K562 treated with DMSO at 1 percent for 24 hours (cell line): ENCODE measurements around the gene ELOF1. TPM values are rescaled to one million over a fixed set of nuclear protein-coding genes. Genes with fewer than 3 reads are reported as not detected.

Experiments used
- total RNA-seq: library from RNA; unstranded; fragments of 300-600 nt; gene quantifications from 2 replicates; pipeline ENCODE4 v1.2.3, GENCODE V29; 2022; ENCODE audit warnings: low read depth; ENCODE audit not compliant: insufficient read depth

The ELOF1 gene
- total RNA-seq: 141 and 149 TPM in 2 replicates

GRCh38 chr19:11558881-11559828 is at the start of gene ELOF1:
Gene ELOF1, minus strand, starts transcription at chr19:11559230. Its CDS starts 4,883 bp downstream, at chr19:11554347.

DNA sequence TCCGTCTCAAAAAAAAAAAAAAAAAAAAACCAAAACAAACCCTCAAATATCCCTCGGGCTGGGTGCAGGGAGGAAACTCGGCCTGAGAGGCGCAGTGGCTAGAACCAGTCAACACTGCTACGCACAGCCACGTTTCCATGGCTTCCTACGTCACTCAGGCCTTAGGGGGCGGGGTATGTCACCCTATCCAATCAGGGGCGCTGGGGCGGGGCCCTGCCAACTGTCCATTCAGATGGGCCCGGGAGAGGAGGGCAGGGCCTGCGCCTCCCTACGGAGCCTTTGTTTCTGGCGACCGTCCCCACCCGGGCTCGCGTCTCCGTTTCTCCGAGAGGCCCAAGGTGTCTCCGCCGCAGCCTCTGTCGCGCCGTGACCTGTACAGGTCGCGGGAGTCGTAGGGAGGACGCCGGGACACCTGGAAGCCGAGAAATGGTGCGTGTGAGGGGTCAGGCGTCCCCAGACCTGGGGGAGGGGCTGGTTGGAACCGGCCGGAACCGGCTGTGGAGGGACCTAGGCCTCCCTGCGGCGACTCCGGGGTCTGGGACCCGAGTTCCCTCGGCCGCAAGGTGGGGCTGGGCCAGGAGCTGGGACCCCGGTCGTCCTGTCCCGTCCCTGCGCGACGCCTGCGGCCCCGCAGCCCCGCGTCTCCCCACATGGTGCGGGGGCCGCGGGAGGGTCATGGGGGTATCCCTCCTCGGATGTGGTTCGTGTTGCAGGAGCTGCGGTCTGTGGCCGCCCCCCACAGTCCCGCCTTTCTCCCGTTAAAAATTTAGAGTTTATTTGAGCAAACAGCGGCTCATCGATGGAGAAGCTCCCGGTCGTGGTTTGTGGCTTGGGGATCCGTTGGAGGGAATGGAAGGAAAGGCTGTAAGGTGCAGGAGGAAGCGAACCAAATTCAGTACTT is 38.4 kb upstream of the ELOF1 start, which contains the start of gene ZNF627:
ZNF627 (plus strand) TSS at position 282 of the 901 bp plus-strand sequence; CDS start at position 427, 145 bp downstream.

GRCh38 chr19:11577451-11578257 is 18.6 kb upstream of the ELOF1 start, which contains the start of gene ACP5:
Gene ACP5, minus strand, starts transcription at chr19:11577645. Its CDS starts 328 bp downstream, at chr19:11577317.

DNA sequence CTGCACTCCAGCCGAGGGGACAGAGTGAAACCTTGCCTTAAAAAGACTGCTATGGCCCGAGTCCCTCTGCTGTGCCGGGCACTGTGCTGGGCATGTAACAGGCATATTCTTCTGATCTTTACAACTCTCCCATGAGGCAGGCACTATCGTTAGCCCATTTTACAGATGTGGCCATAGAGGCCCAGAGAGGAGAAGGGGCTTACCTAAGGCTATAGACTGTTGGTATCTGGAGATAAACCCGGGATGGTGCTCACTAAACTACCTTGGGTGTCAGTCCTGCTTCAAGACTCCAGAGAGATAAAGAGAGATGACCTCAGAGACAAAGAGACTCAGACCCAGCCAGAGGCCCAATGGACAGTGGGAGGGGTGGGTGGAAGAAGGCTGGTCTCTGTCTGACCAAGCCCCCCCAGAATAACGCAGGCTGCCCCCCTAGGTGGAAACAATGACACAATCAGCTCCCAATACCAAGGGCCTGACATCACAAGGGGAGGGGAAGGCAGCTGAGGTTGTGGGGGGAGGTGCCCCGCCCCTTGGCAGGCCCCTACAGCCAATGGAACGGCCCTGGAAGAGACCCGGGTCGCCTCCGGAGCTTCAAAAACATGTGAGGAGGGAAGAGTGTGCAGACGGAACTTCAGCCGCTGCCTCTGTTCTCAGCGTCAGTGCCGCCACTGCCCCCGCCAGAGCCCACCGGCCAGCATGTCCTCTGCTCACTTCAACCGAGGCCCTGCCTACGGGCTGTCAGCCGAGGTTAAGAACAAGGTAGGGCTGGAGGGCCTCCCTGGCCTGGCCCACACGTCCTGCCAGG is 20.6 kb downstream of the ELOF1 start, which contains the start of gene CNN1:
CNN1 (plus strand) TSS at position 620 of the 805 bp plus-strand sequence; CDS start at position 697, 77 bp downstream.

GRCh38 chr19:11528551-11529341 is 30.3 kb downstream of the ELOF1 start, which contains the start of gene ECSIT:
Gene ECSIT, minus strand, starts transcription at chr19:11529134. Its CDS starts 9,964 bp downstream, at chr19:11519170.

DNA sequence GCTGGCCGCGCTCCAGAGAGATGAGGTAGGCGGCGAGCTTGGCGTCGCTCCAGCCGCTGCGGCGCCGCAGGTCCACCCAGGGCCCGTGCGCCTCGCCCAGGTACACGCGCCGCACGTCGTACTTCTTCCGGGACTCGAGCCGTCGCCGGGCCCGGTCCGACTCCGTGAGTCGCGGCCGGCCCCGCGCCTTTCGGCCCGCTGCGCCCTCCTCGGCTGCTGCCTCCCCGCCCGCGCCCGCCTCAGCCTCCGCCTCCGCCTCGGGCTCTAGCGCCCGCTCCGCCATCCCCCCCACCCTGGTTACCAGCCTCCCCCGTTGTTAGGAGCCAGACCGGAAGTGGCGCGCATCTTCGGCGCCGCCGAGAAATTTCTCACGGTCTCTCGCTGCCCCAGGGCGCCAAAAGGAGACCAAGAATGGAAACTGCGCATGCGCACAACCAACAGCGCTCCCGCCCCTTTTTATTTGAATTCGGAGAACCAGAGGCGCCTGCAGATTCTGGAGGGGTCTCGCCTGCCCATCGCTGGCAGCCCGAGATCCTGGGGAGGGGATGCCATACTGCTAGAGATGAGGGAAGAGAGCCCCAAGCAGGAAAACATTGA is 53.4 kb downstream of the ELOF1 start, which contains the start of gene ZNF653:
ZNF653 (minus strand) TSS at position 336 of the 597 bp plus-strand sequence; CDS start at position 283, 53 bp downstream.

Other genes with a start within 250 kb of the ELOF1 start
- 5.1 and 5.7 TPM in 2 replicates for gene RAB3D, start 219.6 kb downstream of the ELOF1 start, total RNA-seq
- gene TMEM205, start 213.0 kb downstream of the ELOF1 start, total RNA-seq: 107 and 112 TPM in 2 replicates
- gene CCDC159, start 212.7 kb downstream of the ELOF1 start, total RNA-seq: 14.3 and 19.7 TPM in 2 replicates
- 41.0 and 41.2 TPM in 2 replicates for gene PLPPR2, start 203.8 kb downstream of the ELOF1 start, total RNA-seq
- 3.0 and 5.2 TPM in 2 replicates for gene SWSAP1, start 184.6 kb downstream of the ELOF1 start, total RNA-seq
- 14.7 and 15.9 TPM in 2 replicates for gene EPOR, start 174.9 kb downstream of the ELOF1 start, total RNA-seq
- gene RGL3, start 139.9 kb downstream of the ELOF1 start, total RNA-seq: 1.6 and 2.7 TPM in 2 replicates
- 0.50 and 1.2 TPM in 2 replicates for gene ODAD3, start 124.1 kb downstream of the ELOF1 start, total RNA-seq
- 404 and 415 TPM in 2 replicates for gene PRKCSH, start 123.6 kb downstream of the ELOF1 start, total RNA-seq
- gene ELAVL3, start 78.2 kb downstream of the ELOF1 start, total RNA-seq: 0.05 TPM in 1 of 2 replicates, not detected in the other
- 11.6 and 20.0 TPM in 2 replicates for gene ZNF653, start 53.4 kb downstream of the ELOF1 start, total RNA-seq
- gene ECSIT, start 30.1 kb downstream of the ELOF1 start, total RNA-seq: 46.1 and 50.7 TPM in 2 replicates
- gene CNN1, start 20.4 kb downstream of the ELOF1 start, total RNA-seq: 4.3 and 7.9 TPM in 2 replicates
- 26.9 and 28.5 TPM in 2 replicates for gene ACP5, start 18.4 kb upstream of the ELOF1 start, total RNA-seq
- gene ZNF627, start 38.3 kb upstream of the ELOF1 start, total RNA-seq: 9.0 and 9.4 TPM in 2 replicates
- 7.8 and 9.4 TPM in 2 replicates for gene ZNF823, start 179.7 kb upstream of the ELOF1 start, total RNA-seq
- gene ZNF441, start 207.8 kb upstream of the ELOF1 start, total RNA-seq: 2.0 and 3.0 TPM in 2 replicates
- gene ZNF491, start 239.3 kb upstream of the ELOF1 start, total RNA-seq: 0.30 TPM in 1 of 2 replicates, not detected in the other